Astrocyte of the spinal cord (primary cell): ENCODE data around the gene TBC1D22A.

ENCODE experiments used
- DNase-seq: peaks from one replicate; pipeline ENCODE4 v3.0.0; 2011; ENCODE audit warnings: low read depth, low spot score
- H3K4me3 ChIP-seq: 2 replicates; pipeline ENCODE4 v1.5.1; 2011; ENCODE audit warnings: low read depth, mild to moderate bottlenecking, low read length, moderate library complexity
- in situ Hi-C: cut with HindIII; loops from 2 replicates; pipeline ENCODE4 v1.10.0; 2017; ENCODE audit warnings: low sequenced_read_pairs
- TF ChIP-seq, protein P1 (sequence below): IDR thresholded peaks from 2 replicates; pipeline ENCODE4 v1.5.1; 2012; ENCODE audit warnings: low read depth, mild to moderate bottlenecking, low read length, inconsistent platforms

TBC1D22A gene

DNA sequence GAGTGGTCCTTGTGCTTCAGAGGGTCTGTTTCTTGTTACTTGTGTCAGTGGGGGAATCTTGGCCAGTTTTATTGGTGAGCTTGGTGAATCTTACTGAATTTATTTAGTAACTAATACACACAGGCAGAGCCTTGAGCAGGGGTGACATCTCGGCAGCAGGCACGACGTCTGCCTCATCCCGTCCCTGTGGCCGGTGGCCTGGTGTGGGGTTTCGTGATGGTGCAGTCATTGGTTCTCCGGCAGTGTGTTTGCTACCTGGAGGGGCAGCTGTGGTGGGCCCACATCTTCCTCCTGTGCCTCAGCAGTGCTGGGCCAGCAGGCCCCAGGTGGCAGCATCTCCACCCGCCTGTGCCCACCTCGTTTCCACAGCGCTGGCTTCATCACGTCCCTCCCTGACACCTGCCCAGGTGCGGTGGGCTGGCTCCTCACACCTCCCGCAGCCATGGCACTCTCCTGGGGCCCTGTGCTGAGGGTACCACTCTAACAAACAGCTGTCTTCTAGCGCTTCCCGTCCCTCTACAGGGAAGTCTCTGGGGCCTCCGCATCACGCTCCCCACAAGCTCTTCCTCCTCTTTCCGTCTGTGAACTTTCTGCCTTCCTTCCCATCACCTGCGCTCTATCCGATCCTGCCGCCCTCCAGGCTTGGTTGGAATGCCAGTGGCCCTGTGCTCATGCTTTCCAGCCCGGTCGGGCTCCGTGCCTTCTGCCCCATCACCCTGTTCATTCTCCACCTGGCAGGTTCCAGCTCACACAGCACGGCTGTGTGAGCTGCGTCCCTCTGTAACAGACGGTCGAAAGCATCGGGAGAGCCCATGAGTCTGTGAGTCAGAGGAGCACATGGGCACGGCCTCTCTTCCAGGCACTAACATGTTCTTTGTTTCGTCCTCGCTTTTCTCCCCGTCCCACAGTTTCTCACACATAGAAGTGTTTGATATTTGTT, 203.4 kb downstream of the TBC1D22A start:
- in situ Hi-C loops: no loop called here

DNA sequence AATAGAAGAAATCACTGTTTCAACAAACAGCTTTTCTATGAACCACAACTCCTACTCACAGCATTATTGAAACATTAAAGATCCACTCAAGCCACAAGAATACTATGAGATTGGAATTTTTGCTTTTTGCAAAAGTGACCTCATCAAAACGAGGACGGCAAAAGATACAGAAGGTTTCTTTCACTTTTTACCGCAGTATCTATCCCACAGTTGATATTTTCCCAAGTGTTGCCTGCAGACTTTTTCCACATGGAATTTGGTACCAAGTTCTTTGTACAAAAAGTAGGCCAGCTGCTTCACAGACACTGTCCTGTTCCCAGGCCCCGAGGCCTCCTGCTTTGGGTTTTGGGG, 204.0 kb downstream of the TBC1D22A start:
- in situ Hi-C loops: no loop called here
- H3K4me3 ChIP-seq: no peak overlapping the region
- DNase-seq: no peak
- TF ChIP-seq, protein P1, sequence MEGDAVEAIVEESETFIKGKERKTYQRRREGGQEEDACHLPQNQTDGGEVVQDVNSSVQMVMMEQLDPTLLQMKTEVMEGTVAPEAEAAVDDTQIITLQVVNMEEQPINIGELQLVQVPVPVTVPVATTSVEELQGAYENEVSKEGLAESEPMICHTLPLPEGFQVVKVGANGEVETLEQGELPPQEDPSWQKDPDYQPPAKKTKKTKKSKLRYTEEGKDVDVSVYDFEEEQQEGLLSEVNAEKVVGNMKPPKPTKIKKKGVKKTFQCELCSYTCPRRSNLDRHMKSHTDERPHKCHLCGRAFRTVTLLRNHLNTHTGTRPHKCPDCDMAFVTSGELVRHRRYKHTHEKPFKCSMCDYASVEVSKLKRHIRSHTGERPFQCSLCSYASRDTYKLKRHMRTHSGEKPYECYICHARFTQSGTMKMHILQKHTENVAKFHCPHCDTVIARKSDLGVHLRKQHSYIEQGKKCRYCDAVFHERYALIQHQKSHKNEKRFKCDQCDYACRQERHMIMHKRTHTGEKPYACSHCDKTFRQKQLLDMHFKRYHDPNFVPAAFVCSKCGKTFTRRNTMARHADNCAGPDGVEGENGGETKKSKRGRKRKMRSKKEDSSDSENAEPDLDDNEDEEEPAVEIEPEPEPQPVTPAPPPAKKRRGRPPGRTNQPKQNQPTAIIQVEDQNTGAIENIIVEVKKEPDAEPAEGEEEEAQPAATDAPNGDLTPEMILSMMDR: no peak

More for the DNA sequence above, 203.4 kb downstream of the TBC1D22A start:
- TF ChIP-seq, protein P1: no peak
- H3K4me3 ChIP-seq: no peak overlapping the region
- no peak for DNase-seq

DNA sequence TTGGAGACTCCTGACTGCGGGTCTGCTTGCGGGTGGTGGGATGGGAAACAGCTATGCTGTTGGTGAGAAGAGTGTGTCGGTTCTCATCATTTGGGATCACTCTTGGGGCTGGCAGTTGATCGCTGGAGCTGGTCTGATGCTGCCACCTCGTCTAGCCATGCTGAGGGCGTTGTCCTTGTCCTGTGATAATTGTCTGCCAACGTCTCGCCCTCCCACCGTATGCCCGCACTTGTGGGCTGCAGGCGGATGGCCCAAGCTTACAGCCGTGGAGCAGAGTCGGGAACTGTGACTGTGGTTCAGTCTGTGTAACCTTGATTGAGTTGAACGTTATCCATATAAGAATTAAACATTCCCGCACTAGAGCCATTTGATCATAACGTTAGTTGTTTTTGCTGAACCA, 204.4 kb downstream of the TBC1D22A start:
- no peak for DNase-seq
- no peak overlapping the region for H3K4me3 ChIP-seq
- in situ Hi-C loops: no loop called here
- TF ChIP-seq, protein P1: no peak

DNA sequence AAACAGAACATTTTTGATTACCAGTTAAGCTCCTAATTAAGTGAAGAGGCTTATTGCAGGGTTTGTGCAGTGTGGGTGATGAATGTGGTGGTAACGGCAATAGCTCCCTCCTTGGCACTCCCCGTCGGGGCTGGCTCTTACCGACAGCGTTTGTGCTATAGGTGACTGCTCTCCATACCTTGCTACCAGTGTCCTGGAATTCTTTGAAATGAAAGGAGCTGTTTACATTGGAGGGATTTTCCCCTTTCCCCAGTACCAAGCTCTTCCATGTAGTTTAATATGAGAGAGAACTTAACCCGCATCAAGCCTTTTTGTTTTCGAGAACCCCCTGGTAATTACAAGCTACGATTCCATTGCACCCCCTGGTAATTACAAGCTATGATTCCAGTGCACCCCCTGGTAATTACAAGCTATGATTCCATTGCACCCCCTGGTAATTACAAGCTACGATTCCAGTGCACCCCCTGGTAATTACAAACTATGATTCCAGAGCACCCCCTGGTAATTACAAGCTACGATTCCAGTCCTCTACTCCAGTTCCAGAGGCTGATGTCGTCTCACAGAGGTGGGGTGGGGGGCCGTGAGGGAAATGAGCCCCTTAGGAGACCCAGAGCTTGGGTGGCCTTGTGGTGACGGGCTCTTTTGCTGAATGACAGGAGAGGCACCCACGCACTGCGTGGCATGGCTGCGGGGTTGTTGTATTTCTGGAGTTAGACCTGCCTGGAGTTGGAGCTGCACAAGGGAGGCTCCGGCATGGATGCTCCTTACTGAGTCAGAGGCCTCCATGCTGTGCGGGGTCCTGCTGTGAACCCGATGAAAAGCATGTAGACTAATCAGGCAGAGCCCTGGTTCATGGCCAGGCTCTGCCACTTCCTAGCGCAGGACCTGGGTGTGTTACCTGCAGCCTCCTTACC, 205.3 kb downstream of the TBC1D22A start:
- in situ Hi-C loops: no loop called here
- TF ChIP-seq, protein P1: no peak
- no peak overlapping the region for H3K4me3 ChIP-seq
- DNase-seq: peak; percentile 48

GRCh38 chr22:46968359-46968740, 205.9 kb downstream of the TBC1D22A start:
- TF ChIP-seq, protein P1: no peak
- H3K4me3 ChIP-seq: no peak overlapping the region
- DNase-seq: no peak
- in situ Hi-C loops: no loop called here

DNA sequence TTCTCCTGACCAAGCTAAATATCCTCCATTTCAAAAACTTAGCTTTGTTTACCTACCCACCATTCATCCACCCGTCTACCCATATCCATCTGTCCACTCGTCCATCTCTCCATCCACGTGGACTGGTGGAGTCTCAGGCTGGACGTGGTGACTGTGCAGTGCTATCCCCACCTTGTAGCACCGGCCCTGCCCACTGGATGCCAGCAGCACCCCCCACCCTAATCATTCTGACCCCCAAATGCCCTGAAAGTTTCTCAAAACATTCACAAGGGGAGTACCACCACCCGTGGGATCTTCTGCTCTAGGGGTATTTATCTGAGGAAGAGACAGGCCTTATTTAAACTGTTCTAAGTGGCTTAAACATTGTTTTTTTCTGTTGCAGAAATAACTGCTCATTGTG, 206.4 kb downstream of the TBC1D22A start:
- H3K4me3 ChIP-seq: no peak overlapping the region
- no peak for DNase-seq
- in situ Hi-C loops: no loop called here
- TF ChIP-seq, protein P1: no peak
